ENCODE data around the gene CLDN15. TPM values are rescaled to one million over a fixed set of nuclear protein-coding genes. Genes with fewer than 3 reads are reported as not detected.
"Not testable (repeated sequence)": the region's sequence is repeated elsewhere in the genome, so short reads cannot be mapped to it uniquely, and the experiment has no call there.

Gene CLDN15
- total RNA-seq, 4 donors from 2014 or later: 12.0 to 34.8 (median 25.6) TPM

- Histone ChIP-seq H3K4me1 (no peaks in the 10 kb centered on the region), H3K27me3 (peaks cover 0 to 1% of the 10 kb centered on the region in 2 donors), H3K27ac (no peak overlapping the region), H3K4me3 (no peak overlapping the region), H3K36me3 (peaks cover 3 to 82% (median 25%) of the 10 kb centered on the region in 3 donors), H3K9me3 (no peaks in the 10 kb centered on the region)
- 90 to 92% methylated on average over 14 of the region's 14 CpGs for WGBS, 2 donors
- TF ChIP-seq EP300 (IDR thresholded peaks at IDR 0.05) (no peak), CTCF (IDR thresholded peaks at IDR 0.05) (no peak), POLR2A (IDR thresholded peaks at IDR 0.05) (no peak)
- no peak for DNase-seq (ENCODE audit: low spot score in 2 of 2)
Observed at GRCh38 chr7:101208794-101209193, 28.8 kb downstream of the CLDN15 start.

- 80 to 84% methylated on average over 8 to 17 of the region's 17 CpGs for WGBS, 2 donors
- Histone ChIP-seq H3K36me3 (peaks cover 3 to 69% (median 25%) of the 10 kb centered on the region in 3 donors), H3K4me3 (no peak overlapping the region), H3K27ac (no peak overlapping the region), H3K27me3 (peaks cover 0 to 8% of the 10 kb centered on the region in 2 donors), H3K9me3 (no peaks in the 10 kb centered on the region), H3K4me1 (no peaks in the 10 kb centered on the region)
- DNase-seq (ENCODE audit: low spot score in 2 of 2): no peak
- TF ChIP-seq EP300 (IDR thresholded peaks at IDR 0.05) (no peak), CTCF (IDR thresholded peaks at IDR 0.05) (no peak), POLR2A (IDR thresholded peaks at IDR 0.05) (no peak)
Observed at GRCh38 chr7:101207459-101207858, 30.1 kb downstream of the CLDN15 start.

- H3K27me3 ChIP-seq: peaks cover 1 to 17% of the 10 kb centered on the region in 2 donors
- H3K27ac ChIP-seq: no peak overlapping the region
- peaks cover 0 to 8% (median 4%) of the 10 kb centered on the region in 4 donors for H3K4me1 ChIP-seq
- H3K4me3 ChIP-seq: no peak overlapping the region
- peaks cover 3 to 61% (median 17%) of the 10 kb centered on the region in 3 donors for H3K36me3 ChIP-seq
- no peaks in the 10 kb centered on the region for H3K9me3 ChIP-seq
- TF ChIP-seq CTCF (IDR thresholded peaks at IDR 0.05) (no peak), EP300 (IDR thresholded peaks at IDR 0.05) (no peak)
- WGBS, 2 donors: 82 to 84% methylated on average over 19 of the region's 19 CpGs
- no peak for DNase-seq (ENCODE audit: low spot score in 2 of 2)
Observed at GRCh38 chr7:101206665-101207042, 30.9 kb downstream of the CLDN15 start.

GRCh38 chr7:101205901-101206664, 31.5 kb downstream of the CLDN15 start:
- DNase-seq (ENCODE audit: low spot score in 2 of 2): no peak
- Histone ChIP-seq H3K4me1 (peaks cover 0 to 11% (median 5%) of the 10 kb centered on the region in 4 donors), H3K4me3 (no peak overlapping the region), H3K36me3 (peaks cover 0 to 55% (median 12%) of the 10 kb centered on the region in 3 donors), H3K9me3 (no peaks in the 10 kb centered on the region), H3K27ac (no peak overlapping the region), H3K27me3 (peaks cover 2 to 22% of the 10 kb centered on the region in 2 donors)
- TF ChIP-seq POLR2A (IDR thresholded peaks at IDR 0.05): no peak
- no peak for TF ChIP-seq CTCF (IDR thresholded peaks at IDR 0.05)
- no peak for TF ChIP-seq EP300 (IDR thresholded peaks at IDR 0.05)
- WGBS, 2 donors: 67 to 73% methylated on average over 32 of the region's 32 CpGs

GRCh38 chr7:101203740-101204738, 33.6 kb downstream of the CLDN15 start:
- 59 to 65% methylated on average over 22 of the region's 22 CpGs for WGBS, 2 donors
- not testable (repeated sequence) for H3K27ac ChIP-seq; DNase-seq (ENCODE audit: low spot score in 2 of 2); H3K9me3 ChIP-seq; H3K4me3 ChIP-seq
- peaks cover 2 to 43% of the 10 kb centered on the region in 2 donors for H3K27me3 ChIP-seq
- H3K36me3 ChIP-seq: peaks cover 0 to 35% (median 4%) of the 10 kb centered on the region in 3 donors
- H3K4me1 ChIP-seq: peaks cover 0 to 11% (median 5%) of the 10 kb centered on the region in 4 donors
